K562 (cell line): ENCODE measurements around the gene SLC9C2. TPM values are rescaled to one million over a fixed set of nuclear protein-coding genes. Genes with fewer than 3 reads are reported as not detected.

ENCODE experiments used
- ATAC-seq: fragments of 200-7000 bp; cut with Tn5 transposase; 3 replicates; pipeline ENCODE4 v1.9.1; 2020; ENCODE audit warnings: moderate library complexity
- BruUV-seq: library from RNA; stranded (reverse); fragments of 400-500 nt; replicated peaks from 2 replicates; lab custom pipeline; 2021; lab: Mats Ljungman, UMichigan
- CTCF ChIA-PET: fragments of 300-600 bp; formaldehyde crosslinking; extraction: SDS; loops from one replicate; lab custom pipeline; 2021; ENCODE audit warnings: low intra/inter-chr PET ratio; lab: Yijun Ruan, JAX
- POLR2A ChIA-PET: fragments of 300-600, 350-650 bp; sonication (Branson Sonifier 250); formaldehyde crosslinking; extraction: SDS; loops from one replicate; lab custom pipeline; 2021; ENCODE audit warnings: antibody characterized with exemption, inconsistent platforms; lab: Yijun Ruan, JAX
- DNase-seq, 4 experiments: peaks; one replicate each; pipeline versions ENCODE4 v3.0.0 to v3.0.0-alpha.2; 2011 to 2018; ENCODE audit warnings: low spot score in 3 of 4, mixed read lengths in 3 of 4; ENCODE audit errors: extremely low read depth in 1 of 4
- FAIRE-seq: peaks from 2 replicates; lab custom pipeline; 2011; peaks lifted over from hg19 to GRCh38; lab: Jason Lieb, UNC
- H2AFZ ChIP-seq: 2 replicates; pipeline ENCODE4 v1.6.0; 2011; ENCODE audit warnings: low read depth, low read length, control low read depth, inconsistent platforms
- H3K27ac ChIP-seq: fragments of 200-600 bp; 3 replicates; pipeline ENCODE4 v1.8.0; 2011; ENCODE audit warnings: low read depth, mild to moderate bottlenecking, control low read depth, inconsistent platforms, low read length, moderate library complexity, mixed read lengths; ENCODE audit errors: extremely low read depth
- H3K27me3 ChIP-seq, 2 experiments: fragments of 300-600 bp in 1 of 2; 2 replicates in 1 of 2; 3 replicates in 1 of 2; pipeline versions ENCODE4 v1.6.0 to v1.8.0; 2011; ENCODE audit warnings: inconsistent platforms in 2 of 2, low read length in 2 of 2, mild to moderate bottlenecking in 1 of 2, mixed read lengths in 1 of 2, moderate library complexity in 1 of 2; ENCODE audit not compliant: control insufficient read depth in 2 of 2, insufficient read depth in 2 of 2
- H3K36me3 ChIP-seq: fragments of 300-600 bp; 3 replicates; pipeline ENCODE4 v1.8.0; 2011; ENCODE audit warnings: mild to moderate bottlenecking, low read length, inconsistent platforms; ENCODE audit not compliant: control insufficient read depth, insufficient read depth
- H3K4me1 ChIP-seq, 2 experiments: fragments of 200-600 bp in 1 of 2; replicated peaks in 1 of 2; 2 replicates in 1 of 2; 3 replicates in 1 of 2; pipeline versions ENCODE4 v1.5.1 to v1.8.0; 2011; ENCODE audit warnings: inconsistent platforms in 2 of 2, low read length in 2 of 2, mild to moderate bottlenecking in 1 of 2, mixed read lengths in 1 of 2, moderate library complexity in 1 of 2; ENCODE audit not compliant: control insufficient read depth in 2 of 2, insufficient read depth in 2 of 2
- H3K4me2 ChIP-seq: 2 replicates; pipeline ENCODE4 v1.6.1; 2011; ENCODE audit warnings: low read length, control low read depth, inconsistent platforms, mixed read lengths; ENCODE audit not compliant: insufficient read depth
- H3K4me3 ChIP-seq: fragments of 200-600 bp; sonication (generic), shearing (Covaris generic); 2 replicates; pipeline ENCODE4 v1.5.1; 2016; ENCODE audit warnings: control low read depth, inconsistent platforms
- H3K79me2 ChIP-seq: fragments of 200-600 bp; 3 replicates; pipeline ENCODE4 v1.8.0; 2011; ENCODE audit warnings: low read length, inconsistent platforms; ENCODE audit not compliant: control insufficient read depth, insufficient read depth
- H3K9ac ChIP-seq, 2 experiments: 2 replicates each; pipeline versions ENCODE4 v1.6.0 to v1.6.1; 2011; ENCODE audit warnings: low read depth in 2 of 2, low read length in 2 of 2, control low read depth in 1 of 2, inconsistent platforms in 1 of 2, mild to moderate bottlenecking in 1 of 2, mixed read lengths in 1 of 2; ENCODE audit not compliant: insufficient read depth in 1 of 2
- H3K9me1 ChIP-seq: one replicate; pipeline ENCODE4 v1.6.0; 2011; ENCODE audit warnings: inconsistent platforms, mild to moderate bottlenecking, low read length, moderate library complexity; ENCODE audit not compliant: control insufficient read depth, insufficient read depth
- H3K9me3 ChIP-seq: replicated peaks from 2 replicates; pipeline ENCODE4 v1.5.1; 2011; ENCODE audit warnings: low read depth, low read length, inconsistent platforms; ENCODE audit not compliant: control insufficient read depth, insufficient read depth
- H4K20me1 ChIP-seq: replicated peaks from 2 replicates; pipeline ENCODE4 v1.6.1; 2011; ENCODE audit warnings: low read length, inconsistent platforms, mixed read lengths; ENCODE audit not compliant: control insufficient read depth, insufficient read depth
- ARNT ChIP-seq, 2 experiments: fragments of 450-650 bp; IDR thresholded peaks; 2 replicates each; pipeline ENCODE4 v1.6.1; 2016; ENCODE audit warnings: mild to moderate bottlenecking in 1 of 2
- BRCA1 ChIP-seq, 2 experiments: fragments of 450-650 bp in 1 of 2; sonication (generic) in 1 of 2; formaldehyde crosslinking in 1 of 2; IDR thresholded peaks; 2 replicates each; pipeline versions ENCODE4 v1.5.0 to v1.6.1; 2017 to 2020; ENCODE audit warnings: mild to moderate bottlenecking in 1 of 2, missing genetic modification reagents in 1 of 2
- CBX3 ChIP-seq, 2 experiments: IDR thresholded peaks; 1 replicate in 1 of 2; 2 replicates in 1 of 2; pipeline ENCODE4 v1.6.1; 2012; ENCODE audit warnings: inconsistent platforms in 2 of 2, low read length in 2 of 2, borderline replicate concordance in 1 of 2, control low read depth in 1 of 2
- HDAC2 ChIP-seq: fragments of 450-650 bp; IDR thresholded peaks from 2 replicates; pipeline ENCODE4 v1.6.1; 2016; ENCODE audit warnings: mild to moderate bottlenecking
- IRF1 ChIP-seq: sonication (generic); formaldehyde crosslinking; IDR thresholded peaks from 2 replicates; pipeline ENCODE4 v1.8.0; 2022; ENCODE audit warnings: missing genetic modification reagents, mild to moderate bottlenecking, borderline replicate concordance
- NR0B1 ChIP-seq: fragments of 450-650 bp; IDR thresholded peaks from one replicate; pipeline ENCODE4 v1.6.1; 2018; ENCODE audit warnings: mild to moderate bottlenecking, moderate library complexity; ENCODE audit not compliant: partially characterized antibody
- SOX6 ChIP-seq: fragments of 450-650 bp; IDR thresholded peaks from 2 replicates; pipeline ENCODE4 v1.6.1; 2014; ENCODE audit warnings: mild to moderate bottlenecking
- SPI1 ChIP-seq: IDR thresholded peaks from 2 replicates; pipeline ENCODE4 v1.6.1; 2011; ENCODE audit warnings: low read depth, low read length, control low read depth, borderline replicate concordance
- SRSF1 ChIP-seq: fragments of 200-400 bp; formaldehyde crosslinking; IDR thresholded peaks from 2 replicates; pipeline ENCODE4 v1.6.1; 2017; ENCODE audit warnings: mild to moderate bottlenecking, low read depth, low read length, moderate library complexity
- ZNF232 ChIP-seq: sonication (generic); formaldehyde crosslinking; IDR thresholded peaks from 2 replicates; pipeline ENCODE4 v1.8.0; 2022; ENCODE audit warnings: mild to moderate bottlenecking, missing genetic modification reagents
- ZNF263 ChIP-seq: sonication (generic); formaldehyde crosslinking; IDR thresholded peaks from 2 replicates; pipeline ENCODE4 v1.8.0; 2022; ENCODE audit warnings: mild to moderate bottlenecking, missing genetic modification reagents, borderline replicate concordance
- WGBS: fragments of 100-300 bp; shearing (Covaris generic); methylation state at CpG from one replicate; pipeline ENCODE4 v1.1.6; 2016; ENCODE audit warnings: low coverage, mixed read lengths; ENCODE audit not compliant: insufficient coverage; ENCODE audit errors: missing lambda C conversion rate; 5-methylcytosine and 5-hydroxymethylcytosine counted together
- in situ Hi-C: fragments of 300-500 bp; cut with MboI; formaldehyde crosslinking; loops from 4 replicates; pipeline ENCODE4 v1.15.0; 2018; ENCODE audit warnings: inconsistent platforms, mixed read lengths
- intact Hi-C: fragments of 100-400 bp; cut with micrococcal nuclease; formaldehyde crosslinking; loops from 2 replicates; pipeline ENCODE4 v1.14.2; 2022
- polyA plus RNA-seq, 8 experiments: library from polyadenylated mRNA; depleted of rRNA in 4 of 8; stranded (reverse) in 5 of 8; unstranded in 3 of 8; fragments of >200 nt; fragmentation: Nextera tagmentation in 2 of 8; fragmentation: Illumina TruSeq in 1 of 8; extraction: Ambion mirVana in 2 of 8; extraction: Trizol in 1 of 8; gene quantifications; 2 replicates each; pipeline versions ENCODE4 v1.2.1 to v1.2.3, GENCODE V29; 2011 to 2014; ENCODE audit warnings: inconsistent platforms in 1 of 8, missing spikeins in 1 of 8
- total RNA-seq, 7 experiments: library from RNA; depleted of rRNA in 6 of 7; stranded (reverse); fragments of >200 nt in 6 of 7; fragmentation: Illumina TruSeq in 2 of 7; extraction: Trizol in 2 of 7; gene quantifications; 2 replicates each; pipeline versions ENCODE4 v1.2.1 to v1.2.3, GENCODE V29; 2011 to 2021; ENCODE audit warnings: low replicate concordance in 1 of 7
- TF ChIP-seq, protein P1 (sequence below): fragments of 450-650 bp; IDR thresholded peaks from 2 replicates; pipeline ENCODE4 v1.6.1; 2017; ENCODE audit warnings: antibody characterized with exemption

SLC9C2 gene
- total and polyA plus RNA-seq, 9 of the 15 experiments (the other 6 are each of a cell fraction or from before 2014, with no cell fraction given): 0.11 to 0.22 (median 0.15) TPM; not detected in 5

- H3K4me2 ChIP-seq: no peak overlapping the region
- no peak overlapping the region for H3K4me3 ChIP-seq
- no peak overlapping the region for H3K27ac ChIP-seq
- H3K27me3 ChIP-seq: no peaks in the 10 kb centered on the region
- H4K20me1 ChIP-seq: no peaks in the 10 kb centered on the region
- intact Hi-C loops (no loop called here), in situ Hi-C loops (no loop called here)
- ATAC-seq (no peak), DNase-seq (no peak), FAIRE-seq (no peak)
- CTCF ChIA-PET: no interaction called here
- POLR2A ChIA-PET: interaction anchor here (0.9 to 1.1 kb wide), 2 partner anchors 9 to 30 kb away, joined by 3 read pairs; no protein-coding TSS in a partner anchor
- H3K36me3 ChIP-seq: no peaks in the 10 kb centered on the region; the same call in 2 of the 3 replicates
- 45% methylated on average over 2 of the region's 2 CpGs for WGBS
- no peaks in the 10 kb centered on the region for H3K9me1 ChIP-seq
- TF ChIP-seq IRF1 (no peak), SOX6 (no peak), CBX3 (IDR thresholded peaks at IDR 0.05; ENCODE audit: borderline replicate concordance in 1 of 2, low read length in 2 of 2) (no peak), ZNF263 (CRISPR knock-in tag) (no peak), HDAC2 (no peak), BRCA1 (IDR thresholded peaks at IDR 0.05) (no peak), BRCA1 (CRISPR knock-in tag; IDR thresholded peaks at IDR 0.05) (no peak), ARNT (IDR thresholded peaks at IDR 0.05) (no peak), ZNF232 (no peak), SPI1 (no peak), NR0B1 (no peak), SRSF1 (no peak)
- TF ChIP-seq, protein P1, sequence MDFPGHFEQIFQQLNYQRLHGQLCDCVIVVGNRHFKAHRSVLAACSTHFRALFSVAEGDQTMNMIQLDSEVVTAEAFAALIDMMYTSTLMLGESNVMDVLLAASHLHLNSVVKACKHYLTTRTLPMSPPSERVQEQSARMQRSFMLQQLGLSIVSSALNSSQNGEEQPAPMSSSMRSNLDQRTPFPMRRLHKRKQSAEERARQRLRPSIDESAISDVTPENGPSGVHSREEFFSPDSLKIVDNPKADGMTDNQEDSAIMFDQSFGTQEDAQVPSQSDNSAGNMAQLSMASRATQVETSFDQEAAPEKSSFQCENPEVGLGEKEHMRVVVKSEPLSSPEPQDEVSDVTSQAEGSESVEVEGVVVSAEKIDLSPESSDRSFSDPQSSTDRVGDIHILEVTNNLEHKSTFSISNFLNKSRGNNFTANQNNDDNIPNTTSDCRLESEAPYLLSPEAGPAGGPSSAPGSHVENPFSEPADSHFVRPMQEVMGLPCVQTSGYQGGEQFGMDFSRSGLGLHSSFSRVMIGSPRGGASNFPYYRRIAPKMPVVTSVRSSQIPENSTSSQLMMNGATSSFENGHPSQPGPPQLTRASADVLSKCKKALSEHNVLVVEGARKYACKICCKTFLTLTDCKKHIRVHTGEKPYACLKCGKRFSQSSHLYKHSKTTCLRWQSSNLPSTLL: no peak
- H3K4me1 ChIP-seq: peaks cover 0 to 4% of the 10 kb centered on the region in 2 experiments; a peak in 2 of 5 replicates
- peak overlapping the region; percentile 47 for H2AFZ ChIP-seq
- H3K79me2 ChIP-seq: no peaks in the 10 kb centered on the region
- no TSS peak for BruUV-seq
- H3K9me3 ChIP-seq: no peaks in the 10 kb centered on the region
- H3K9ac ChIP-seq: no peak overlapping the region
These were observed 94.3 kb downstream of the SLC9C2 start for GRCh38 chr1:173508541-173508940.
